ENCODE data around the gene CACNA2D4. TPM values are rescaled to one million over a fixed set of nuclear protein-coding genes. Genes with fewer than 3 reads are reported as not detected.

CACNA2D4 gene
- total RNA-seq, 4 donors from 2014 or later: 3.3 to 29.1 (median 11.5) TPM

GRCh38 chr12:1936406-1937320, 18.2 kb upstream of the CACNA2D4 start:
- TF ChIP-seq CTCF (IDR thresholded peaks at IDR 0.05; ENCODE audit: low read depth): no peak

DNA sequence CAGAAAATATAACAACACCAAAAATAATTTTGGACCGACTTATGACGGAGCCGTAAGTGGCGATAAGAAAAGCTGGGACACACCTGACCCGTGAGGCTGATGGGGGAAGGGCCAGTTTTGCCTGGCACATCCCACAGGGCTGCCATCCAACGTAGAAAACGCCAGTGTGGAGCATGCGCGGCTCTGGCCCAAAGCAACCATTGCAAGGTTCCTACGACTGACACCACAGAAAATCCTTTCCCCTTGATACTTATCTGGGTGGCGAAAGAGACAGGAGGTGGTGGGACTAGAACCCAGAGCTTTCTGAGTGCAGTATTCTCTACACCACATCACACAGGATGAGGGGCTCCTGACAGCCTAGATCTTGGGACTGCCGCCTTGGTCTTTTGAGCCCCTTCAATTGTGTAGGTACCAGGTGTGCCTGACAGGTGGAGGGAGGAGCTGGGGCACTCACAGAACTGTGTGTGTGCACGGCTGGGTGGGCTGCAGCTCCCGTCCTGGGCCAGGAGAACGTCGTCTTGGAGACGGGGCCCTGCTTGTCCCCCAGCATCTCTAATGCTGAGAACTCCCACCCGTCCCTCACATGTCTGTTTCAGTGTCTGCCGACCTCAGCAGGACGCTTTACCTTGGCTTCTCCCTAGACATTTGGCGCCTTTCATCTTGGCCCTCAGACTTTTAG, 17.4 kb upstream of the CACNA2D4 start:
- TF ChIP-seq CTCF (IDR thresholded peaks at IDR 0.05; ENCODE audit: low read depth): no peak

DNA sequence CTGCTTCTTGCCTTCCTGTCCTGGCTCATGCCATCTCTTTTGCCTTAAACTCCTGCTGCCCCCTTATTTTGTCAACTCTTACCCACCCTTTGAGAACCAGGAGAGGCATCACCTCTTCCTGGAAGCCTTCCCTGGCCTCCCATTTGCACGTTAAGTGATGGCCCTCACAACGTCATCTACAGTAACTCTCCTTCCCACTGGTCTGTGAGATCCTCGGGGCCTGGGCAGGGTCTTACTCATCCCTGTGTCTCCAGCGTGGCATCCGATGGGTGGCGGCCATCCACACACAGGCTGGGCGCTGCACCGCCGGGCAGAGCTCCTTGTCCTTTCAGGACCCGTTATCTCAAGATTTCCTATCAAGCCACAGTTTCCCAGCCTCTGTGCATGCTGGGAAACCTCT, 16.8 kb upstream of the CACNA2D4 start:
- no peak for TF ChIP-seq CTCF (IDR thresholded peaks at IDR 0.05; ENCODE audit: low read depth)

- TF ChIP-seq CTCF (IDR thresholded peaks at IDR 0.05; ENCODE audit: low read depth): no peak
These were observed 16.4 kb upstream of the CACNA2D4 start for GRCh38 chr12:1934831-1935230.

- TF ChIP-seq CTCF (IDR thresholded peaks at IDR 0.05; ENCODE audit: low read depth): no peak
These were observed 15.6 kb upstream of the CACNA2D4 start for GRCh38 chr12:1934068-1934467.

DNA sequence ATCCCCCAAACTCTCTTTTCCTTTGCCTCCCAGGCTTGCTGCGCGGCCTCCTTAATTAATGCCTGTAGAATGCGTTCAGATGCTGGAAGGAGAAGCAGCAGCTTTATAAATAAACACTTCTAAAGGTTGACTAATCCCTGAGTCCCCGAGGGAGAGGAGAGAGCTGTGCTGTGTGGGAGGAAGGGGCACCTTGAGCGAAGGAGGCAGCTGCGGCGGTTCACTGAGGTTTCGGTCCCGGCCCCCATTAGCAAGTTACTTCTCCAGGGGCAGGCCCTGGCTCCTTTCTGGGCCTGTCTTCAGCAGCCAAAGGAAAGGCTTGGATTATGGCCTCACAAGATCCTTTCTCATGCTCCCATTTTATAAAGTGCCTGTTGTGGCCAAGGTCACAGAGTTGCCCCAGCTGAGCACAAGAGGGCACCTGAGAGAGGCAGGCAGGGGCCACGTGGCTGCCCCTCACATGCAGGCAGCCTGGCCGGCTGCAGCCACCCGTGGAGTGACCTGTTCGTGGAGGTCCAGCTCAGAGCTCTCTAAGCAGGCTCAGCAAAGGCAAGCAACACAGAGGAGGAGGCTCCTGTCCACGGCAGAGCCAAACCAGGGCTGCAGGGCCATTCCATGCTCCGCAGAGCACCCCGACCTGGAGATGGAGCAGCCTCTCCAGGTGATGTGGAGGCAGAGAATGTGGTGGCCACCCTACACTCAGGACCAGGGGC, 15.0 kb upstream of the CACNA2D4 start:
- TF ChIP-seq CTCF (IDR thresholded peaks at IDR 0.05; ENCODE audit: low read depth): no peak
